ENCODE measurements around the gene CELF4.

Gene CELF4

DNA sequence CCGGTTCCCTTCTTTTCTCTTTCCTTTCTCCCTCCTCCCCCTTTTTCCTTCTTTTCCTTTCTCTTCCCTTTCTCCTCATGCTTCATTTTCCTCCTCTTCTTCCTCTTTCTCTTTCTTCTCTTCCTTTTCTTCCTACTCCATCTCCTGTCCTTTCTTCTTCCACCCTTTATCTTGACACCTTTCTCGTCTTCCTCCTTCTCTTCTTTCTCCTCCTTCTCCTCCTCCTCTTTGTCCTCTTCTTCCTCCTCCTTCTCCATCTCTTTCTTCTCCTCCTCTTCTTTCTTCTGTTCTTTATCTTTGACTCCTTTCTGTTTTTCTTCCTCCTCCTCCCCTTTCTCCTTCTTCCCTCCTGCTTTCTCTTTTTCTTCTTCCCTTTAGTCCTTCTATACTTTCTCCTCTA lies 53.2 kb downstream of the CELF4 start:
- H3K4me1 ChIP-seq (ENCODE audit: insufficient read depth, low read length), result no peaks in the 10 kb centered on the region
- H3K9ac ChIP-seq (ENCODE audit: low read depth, low read length), result no peak overlapping the region
- no peaks in the 10 kb centered on the region; the same call in 1 of the 2 replicates for H3K36me3 ChIP-seq (ENCODE audit: insufficient read depth, low read length)
- H3K9me3 ChIP-seq (ENCODE audit: control insufficient read depth, insufficient read depth, low read length), result no peaks in the 10 kb centered on the region; the same call in 1 of the 2 replicates

DNA sequence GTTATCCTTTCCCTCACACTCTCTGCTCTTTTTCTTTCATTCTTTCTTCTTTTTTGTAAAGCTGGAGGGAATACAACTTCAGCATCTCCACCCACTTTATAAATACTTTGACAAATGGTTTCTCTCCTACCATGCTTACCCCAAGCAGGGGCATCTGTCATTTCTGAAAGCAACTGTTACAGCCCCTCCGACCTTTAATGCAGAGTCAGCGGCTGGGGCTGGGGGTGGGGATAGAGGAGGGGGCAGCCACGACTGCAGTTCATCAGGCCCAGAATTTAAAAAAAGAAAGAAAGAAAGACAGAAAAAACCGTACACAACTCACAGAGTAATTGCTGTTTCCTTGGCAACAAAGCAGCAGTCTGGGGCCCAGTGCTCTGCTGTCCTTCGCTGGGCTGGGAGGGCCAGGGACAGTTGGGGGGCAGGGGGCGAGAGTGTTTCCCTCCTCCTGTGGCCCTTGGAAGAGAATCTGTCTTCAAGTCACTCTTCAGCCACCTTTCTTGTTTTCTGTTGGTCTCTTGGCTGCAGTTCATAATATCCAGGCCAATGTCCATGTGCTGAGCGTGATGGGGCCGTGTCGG lies 53.8 kb downstream of the CELF4 start:
- Histone ChIP-seq H3K9me3 (ENCODE audit: control insufficient read depth, insufficient read depth, low read length) (no peaks in the 10 kb centered on the region; the same call in 1 of the 2 replicates), H3K36me3 (ENCODE audit: insufficient read depth, low read length) (no peaks in the 10 kb centered on the region; the same call in 1 of the 2 replicates), H3K4me1 (ENCODE audit: insufficient read depth, low read length) (no peaks in the 10 kb centered on the region), H3K9ac (ENCODE audit: low read depth, low read length) (no peak overlapping the region)

GRCh38 chr18:37509600-37509999 lies 56.0 kb downstream of the CELF4 start:
- Histone ChIP-seq H3K9ac (ENCODE audit: low read depth, low read length) (no peak overlapping the region), H3K4me1 (ENCODE audit: insufficient read depth, low read length) (no peaks in the 10 kb centered on the region; the same call in 1 of the 2 replicates), H3K9me3 (ENCODE audit: control insufficient read depth, insufficient read depth, low read length) (no peaks in the 10 kb centered on the region; the same call in 1 of the 2 replicates), H3K36me3 (ENCODE audit: insufficient read depth, low read length) (no peaks in the 10 kb centered on the region; the same call in 1 of the 2 replicates)

DNA sequence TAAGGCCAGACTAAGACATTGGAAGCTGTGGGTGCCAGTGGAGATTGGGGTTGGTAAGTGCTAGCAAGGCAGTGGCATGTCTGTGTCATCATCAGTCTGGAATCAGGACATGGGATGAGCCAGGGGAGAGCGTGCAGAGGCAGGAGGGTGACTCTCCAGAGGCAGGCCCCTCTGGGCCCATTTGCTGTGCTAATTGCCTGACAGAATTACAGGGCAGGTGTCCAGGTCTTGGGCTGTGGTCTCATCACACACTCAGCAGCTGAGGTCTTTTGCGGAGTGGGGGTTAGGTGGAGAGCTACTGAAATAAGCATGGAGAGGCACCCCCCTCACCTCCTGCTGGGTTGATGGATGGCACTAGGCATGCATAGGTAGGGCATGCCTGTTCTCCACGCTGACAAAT lies 57.4 kb downstream of the CELF4 start:
- Histone ChIP-seq H3K4me1 (ENCODE audit: insufficient read depth, low read length) (peaks cover 4% of the 10 kb centered on the region; the same call in 1 of the 2 replicates), H3K36me3 (ENCODE audit: insufficient read depth, low read length) (no peaks in the 10 kb centered on the region; the same call in 1 of the 2 replicates), H3K9ac (ENCODE audit: low read depth, low read length) (no peak overlapping the region), H3K9me3 (ENCODE audit: control insufficient read depth, insufficient read depth, low read length) (no peaks in the 10 kb centered on the region; the same call in 1 of the 2 replicates)

- peaks cover 4% of the 10 kb centered on the region; the same call in 1 of the 2 replicates for H3K4me1 ChIP-seq (ENCODE audit: insufficient read depth, low read length)
- no peaks in the 10 kb centered on the region; the same call in 1 of the 2 replicates for H3K36me3 ChIP-seq (ENCODE audit: insufficient read depth, low read length)
- H3K9me3 ChIP-seq (ENCODE audit: control insufficient read depth, insufficient read depth, low read length), result no peaks in the 10 kb centered on the region; the same call in 1 of the 2 replicates
These were observed 58.4 kb downstream of the CELF4 start for GRCh38 chr18:37507239-37507638.

GRCh38 chr18:37506001-37506400 lies 59.6 kb downstream of the CELF4 start:
- Histone ChIP-seq H3K4me1 (ENCODE audit: insufficient read depth, low read length) (peaks cover 4% of the 10 kb centered on the region; the same call in 1 of the 2 replicates), H3K9me3 (ENCODE audit: control insufficient read depth, insufficient read depth, low read length) (no peaks in the 10 kb centered on the region; the same call in 1 of the 2 replicates), H3K36me3 (ENCODE audit: insufficient read depth, low read length) (no peaks in the 10 kb centered on the region; the same call in 1 of the 2 replicates), H3K9ac (ENCODE audit: low read depth, low read length) (no peak overlapping the region)

More at GRCh38 chr18:37507239-37507638, 58.4 kb downstream of the CELF4 start:
- no peak overlapping the region for H3K9ac ChIP-seq (ENCODE audit: low read depth, low read length)

DNA sequence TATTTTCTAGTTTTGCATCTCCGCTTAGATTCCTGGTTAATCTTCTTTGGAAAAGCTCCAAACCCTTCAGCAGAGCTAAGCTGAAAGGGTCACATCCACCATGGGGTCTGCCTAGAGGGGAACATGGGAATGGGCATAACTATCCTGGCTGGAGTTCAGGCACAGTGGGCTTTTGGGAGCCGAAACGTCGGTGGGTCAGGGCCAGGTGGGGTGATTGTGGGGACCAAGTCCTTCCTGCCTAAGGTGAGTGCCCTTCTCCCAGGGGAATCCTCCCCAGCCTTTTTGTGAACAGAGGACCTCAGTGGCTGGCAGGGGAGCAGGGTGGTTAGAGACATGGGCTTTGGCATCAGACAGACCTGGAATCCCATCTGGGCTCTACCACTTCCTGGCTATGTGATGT lies 60.3 kb downstream of the CELF4 start:
- Histone ChIP-seq H3K9me3 (ENCODE audit: control insufficient read depth, insufficient read depth, low read length) (no peaks in the 10 kb centered on the region; the same call in 1 of the 2 replicates), H3K36me3 (ENCODE audit: insufficient read depth, low read length) (no peaks in the 10 kb centered on the region; the same call in 1 of the 2 replicates), H3K9ac (ENCODE audit: low read depth, low read length) (no peak overlapping the region), H3K4me1 (ENCODE audit: insufficient read depth, low read length) (peaks cover 4% of the 10 kb centered on the region; the same call in 1 of the 2 replicates)

DNA sequence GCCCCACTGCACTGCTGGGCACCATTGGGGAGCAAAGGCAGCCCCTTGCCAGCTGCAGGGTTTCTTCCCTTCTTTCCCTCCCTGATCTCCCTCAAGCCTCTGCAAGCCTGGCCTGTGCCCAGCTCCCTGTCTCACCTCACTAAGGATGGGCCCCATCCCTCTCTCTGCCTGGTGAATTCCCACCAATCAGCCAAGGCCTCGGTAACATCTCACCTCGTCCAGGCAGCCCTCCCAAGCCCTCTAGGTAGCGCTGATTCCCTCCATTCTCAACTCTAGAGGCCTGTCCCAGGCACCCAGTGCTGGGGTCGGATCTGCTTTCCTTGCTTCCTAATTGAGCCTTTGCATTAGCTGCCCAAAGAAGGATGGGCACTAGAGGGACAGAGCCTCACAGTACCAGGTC lies 63.0 kb downstream of the CELF4 start:
- Histone ChIP-seq H3K9ac (ENCODE audit: low read depth, low read length) (no peak overlapping the region), H3K9me3 (ENCODE audit: control insufficient read depth, insufficient read depth, low read length) (no peaks in the 10 kb centered on the region), H3K36me3 (ENCODE audit: insufficient read depth, low read length) (no peaks in the 10 kb centered on the region), H3K4me1 (ENCODE audit: insufficient read depth, low read length) (peaks cover 11% of the 10 kb centered on the region)

DNA sequence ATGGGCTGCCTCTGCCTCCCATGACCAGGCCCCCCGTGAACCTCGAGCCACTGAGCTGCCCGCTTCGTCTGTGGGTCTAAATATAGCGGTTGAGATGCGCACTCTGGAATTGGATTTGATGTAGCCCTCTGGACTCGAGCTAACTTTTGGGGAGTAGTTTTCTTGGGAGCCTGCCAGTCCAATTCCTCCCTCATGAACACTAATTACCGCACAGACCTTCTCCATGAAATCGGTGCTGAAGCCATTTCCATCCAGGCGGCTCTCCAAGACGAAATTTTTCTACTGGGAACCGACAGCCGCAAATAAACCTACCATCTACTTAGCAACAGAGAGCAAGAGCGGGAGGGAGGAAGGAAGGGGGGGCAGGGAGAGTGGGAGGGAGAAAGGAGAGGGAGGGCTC lies 63.6 kb downstream of the CELF4 start:
- H3K9me3 ChIP-seq (ENCODE audit: control insufficient read depth, insufficient read depth, low read length), result no peaks in the 10 kb centered on the region
- H3K36me3 ChIP-seq (ENCODE audit: insufficient read depth, low read length), result no peaks in the 10 kb centered on the region
- H3K9ac ChIP-seq (ENCODE audit: low read depth, low read length), result no peak overlapping the region
- H3K4me1 ChIP-seq (ENCODE audit: insufficient read depth, low read length), result peaks cover 11% of the 10 kb centered on the region

DNA sequence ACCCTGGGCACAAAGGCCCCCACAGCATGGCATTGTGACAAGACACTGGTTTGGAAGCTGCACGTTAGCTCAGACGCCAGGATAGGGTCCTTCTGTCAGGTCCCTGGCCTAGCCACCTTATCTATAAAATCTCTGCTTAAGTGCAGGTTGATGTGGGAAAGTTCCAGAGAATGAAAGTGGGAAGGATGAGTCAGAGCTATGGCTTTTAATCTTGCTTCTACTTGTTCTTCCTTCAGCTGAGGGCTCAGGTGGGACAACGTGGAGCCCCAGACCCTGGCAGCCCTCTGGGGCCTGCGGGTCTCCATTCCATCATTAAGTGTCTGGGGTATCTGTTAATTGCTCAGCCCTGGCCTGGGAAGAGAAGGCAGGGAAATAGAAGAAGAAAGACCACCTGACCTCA lies 64.5 kb downstream of the CELF4 start:
- H3K36me3 ChIP-seq (ENCODE audit: insufficient read depth, low read length), result no peaks in the 10 kb centered on the region
- H3K4me1 ChIP-seq (ENCODE audit: insufficient read depth, low read length), result peaks cover 11% of the 10 kb centered on the region
- no peaks in the 10 kb centered on the region for H3K9me3 ChIP-seq (ENCODE audit: control insufficient read depth, insufficient read depth, low read length)
- no peak overlapping the region for H3K9ac ChIP-seq (ENCODE audit: low read depth, low read length)

GRCh38 chr18:37499913-37500312 lies 65.7 kb downstream of the CELF4 start:
- peaks cover 11% of the 10 kb centered on the region for H3K4me1 ChIP-seq (ENCODE audit: insufficient read depth, low read length)
- H3K9me3 ChIP-seq (ENCODE audit: control insufficient read depth, insufficient read depth, low read length), result no peaks in the 10 kb centered on the region
- no peaks in the 10 kb centered on the region for H3K36me3 ChIP-seq (ENCODE audit: insufficient read depth, low read length)
- H3K9ac ChIP-seq (ENCODE audit: low read depth, low read length), result no peak overlapping the region

DNA sequence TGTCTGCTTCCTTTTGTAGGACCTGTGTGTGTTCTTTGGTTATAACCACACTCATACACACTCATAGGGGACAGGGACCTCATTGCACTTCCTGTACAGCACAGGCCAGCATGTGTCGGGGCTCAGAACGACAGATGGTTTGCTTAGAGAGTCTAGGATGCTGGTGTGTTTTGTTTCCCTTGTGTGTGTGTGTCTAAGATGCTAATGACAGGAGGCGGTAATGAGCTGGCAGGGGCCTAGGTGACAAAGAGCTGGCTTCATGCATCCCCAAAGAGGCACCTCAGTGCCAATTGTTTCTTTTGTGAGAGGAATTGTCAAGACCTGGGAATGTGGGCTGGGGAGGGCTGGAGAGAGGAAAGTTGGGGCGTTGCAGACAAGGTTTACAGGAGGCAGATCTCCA lies 66.6 kb downstream of the CELF4 start:
- Histone ChIP-seq H3K36me3 (ENCODE audit: insufficient read depth, low read length) (no peaks in the 10 kb centered on the region), H3K4me1 (ENCODE audit: insufficient read depth, low read length) (peaks cover 7% of the 10 kb centered on the region), H3K9me3 (ENCODE audit: control insufficient read depth, insufficient read depth, low read length) (no peaks in the 10 kb centered on the region), H3K9ac (ENCODE audit: low read depth, low read length) (no peak overlapping the region)

DNA sequence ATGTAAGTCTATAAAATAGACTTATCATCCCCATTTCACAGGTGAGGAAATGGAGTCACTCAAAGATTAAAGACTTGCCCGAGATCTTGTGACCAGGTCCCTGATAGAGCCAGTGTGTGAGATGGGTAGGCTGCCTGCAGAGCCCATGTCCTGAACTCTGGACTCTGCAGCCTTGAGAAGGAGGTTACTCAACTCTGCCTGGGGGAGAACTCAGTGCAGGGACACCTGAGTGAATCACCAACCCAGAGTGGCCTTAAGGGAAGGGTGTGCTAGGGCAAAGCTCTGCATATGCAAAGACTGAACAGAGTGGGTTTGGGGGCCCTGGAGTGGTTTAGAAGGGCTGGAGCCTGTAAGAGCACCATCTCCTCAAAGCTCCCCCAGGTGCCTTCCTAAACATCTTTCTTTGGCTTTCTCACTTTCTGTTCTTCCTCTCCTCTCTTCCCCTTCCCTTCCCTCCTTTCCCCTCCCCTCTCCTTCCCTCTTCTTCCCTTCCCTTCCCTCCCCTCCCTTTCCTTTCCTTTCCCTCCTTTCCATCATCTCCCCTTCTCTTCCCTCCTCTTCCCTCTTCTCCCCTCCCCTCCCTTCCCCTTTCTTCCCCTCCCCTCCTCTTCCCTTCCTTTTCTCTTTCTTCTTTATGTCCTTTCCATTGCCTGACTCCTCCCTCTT lies 67.6 kb downstream of the CELF4 start:
- Histone ChIP-seq H3K36me3 (ENCODE audit: insufficient read depth, low read length) (no peaks in the 10 kb centered on the region), H3K9ac (ENCODE audit: low read depth, low read length) (no peak overlapping the region)

DNA sequence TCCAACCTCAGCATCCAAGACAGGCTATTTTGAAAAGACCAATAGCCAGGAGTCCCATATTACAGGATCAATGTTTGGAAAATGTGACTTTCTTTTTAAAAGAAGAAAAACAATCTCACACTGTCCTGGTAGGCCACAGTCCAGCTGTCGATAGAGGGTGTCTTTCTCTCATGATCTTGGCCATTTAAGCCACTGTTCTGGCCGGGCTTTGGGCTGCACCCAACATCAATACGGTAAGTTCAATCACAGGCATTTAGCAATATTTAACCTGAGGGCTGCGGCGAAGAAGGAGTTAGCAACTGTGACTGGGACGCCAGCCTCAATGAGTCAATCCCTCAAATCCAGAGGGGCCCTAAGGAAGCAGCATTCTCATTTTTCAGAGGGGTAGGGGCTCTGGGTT lies 69.0 kb downstream of the CELF4 start:
- Histone ChIP-seq H3K36me3 (ENCODE audit: insufficient read depth, low read length) (no peaks in the 10 kb centered on the region), H3K9me3 (ENCODE audit: control insufficient read depth, insufficient read depth, low read length) (no peaks in the 10 kb centered on the region), H3K9ac (ENCODE audit: low read depth, low read length) (no peak overlapping the region), H3K4me1 (ENCODE audit: insufficient read depth, low read length) (peaks cover 7% of the 10 kb centered on the region)

More for the DNA sequence above, 67.6 kb downstream of the CELF4 start:
- H3K4me1 ChIP-seq (ENCODE audit: insufficient read depth, low read length), result peaks cover 7% of the 10 kb centered on the region
- no peaks in the 10 kb centered on the region for H3K9me3 ChIP-seq (ENCODE audit: control insufficient read depth, insufficient read depth, low read length)

- Histone ChIP-seq H3K4me1 (ENCODE audit: insufficient read depth, low read length) (peaks cover 13% of the 10 kb centered on the region), H3K9ac (ENCODE audit: low read depth, low read length) (no peak overlapping the region), H3K9me3 (ENCODE audit: control insufficient read depth, insufficient read depth, low read length) (no peaks in the 10 kb centered on the region), H3K36me3 (ENCODE audit: insufficient read depth, low read length) (no peaks in the 10 kb centered on the region)
These were observed 70.2 kb downstream of the CELF4 start for GRCh38 chr18:37495354-37495753.
